Cardiac fibroblast (primary cell): Measurements from ENCODE around the gene PDCD2L.
"Not testable (repeated sequence)": the region's sequence is repeated elsewhere in the genome, so short reads cannot be mapped to it uniquely, and the experiment has no call there.

ENCODE experiments used
- DNase-seq, 2 donors: peaks; one replicate each; pipeline versions ENCODE4 v3.0.0 to v3.0.0-alpha.2; 2010; ENCODE audit warnings: low read depth in 2 of 2
- H3K4me3 ChIP-seq, 2 donors: replicated peaks in 1 of 2; 1 replicate in 1 of 2; 2 replicates in 1 of 2; pipeline ENCODE4 v1.5.1; 2011; ENCODE audit warnings: low read depth in 2 of 2, low read length in 2 of 2, mild to moderate bottlenecking in 2 of 2, moderate library complexity in 1 of 2
- CTCF ChIP-seq: IDR thresholded peaks from one replicate; pipeline ENCODE4 v1.5.1; 2011; ENCODE audit warnings: low read depth, mild to moderate bottlenecking, low read length, inconsistent platforms

PDCD2L gene

GRCh38 chr19:34365463-34366401 is 38.5 kb upstream of the PDCD2L start:
- H3K4me3 ChIP-seq: peak overlapping the region; percentile 82 to 85
- TF ChIP-seq CTCF: no peak
- DNase-seq: peak; percentile 47 to 48

- DNase-seq: peak; percentile 71 to 92
- H3K4me3 ChIP-seq: peak overlapping the region; percentile 82 to 85
- no peak for TF ChIP-seq CTCF
Observed at GRCh38 chr19:34366738-34367623, 37.2 kb upstream of the PDCD2L start.

- H3K4me3 ChIP-seq: no peak overlapping the region
- no peak for DNase-seq
- no peak for TF ChIP-seq CTCF
Observed at GRCh38 chr19:34367624-34367957, 36.6 kb upstream of the PDCD2L start.

- TF ChIP-seq CTCF: no peak
- no peak for DNase-seq
- no peak overlapping the region for H3K4me3 ChIP-seq
Observed at GRCh38 chr19:34368338-34368737, 35.9 kb upstream of the PDCD2L start.

- not testable (repeated sequence) for H3K4me3 ChIP-seq, DNase-seq
Observed at GRCh38 chr19:34369166-34369565, 35.0 kb upstream of the PDCD2L start.

GRCh38 chr19:34370117-34370516 is 34.1 kb upstream of the PDCD2L start:
- no peak for TF ChIP-seq CTCF
- no peak overlapping the region for H3K4me3 ChIP-seq
- no peak for DNase-seq

- no peak for DNase-seq
- TF ChIP-seq CTCF: no peak
- no peak overlapping the region for H3K4me3 ChIP-seq
Observed at GRCh38 chr19:34370983-34371382, 33.2 kb upstream of the PDCD2L start.
